RPMI8226 (cell line): Measurements from ENCODE around the gene CTNND2.

Experiments
- DNase-seq: peaks from one replicate; pipeline ENCODE4 v3.0.0-alpha.2; 2015

CTNND2 gene

DNA sequence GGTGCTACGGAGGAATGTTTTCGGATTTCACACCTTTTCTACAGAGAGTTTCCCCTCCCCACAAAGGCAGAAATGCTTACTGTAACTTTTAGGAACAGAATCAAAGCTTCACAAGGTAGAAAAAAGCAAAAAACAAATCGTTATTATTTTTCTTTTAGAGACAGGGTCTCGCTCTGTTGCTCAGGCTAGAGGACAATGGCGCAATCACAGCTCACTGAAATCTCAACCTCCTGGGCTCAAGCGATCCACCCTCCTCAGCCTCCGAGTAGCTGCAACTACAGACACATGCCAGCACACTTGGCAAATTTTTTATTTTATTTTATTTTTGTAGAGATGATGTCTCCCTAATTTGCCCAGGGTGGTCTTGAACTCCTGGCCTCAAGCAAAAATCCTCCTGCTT, 394.5 kb downstream of the CTNND2 start:
- DNase-seq, result no peak

DNA sequence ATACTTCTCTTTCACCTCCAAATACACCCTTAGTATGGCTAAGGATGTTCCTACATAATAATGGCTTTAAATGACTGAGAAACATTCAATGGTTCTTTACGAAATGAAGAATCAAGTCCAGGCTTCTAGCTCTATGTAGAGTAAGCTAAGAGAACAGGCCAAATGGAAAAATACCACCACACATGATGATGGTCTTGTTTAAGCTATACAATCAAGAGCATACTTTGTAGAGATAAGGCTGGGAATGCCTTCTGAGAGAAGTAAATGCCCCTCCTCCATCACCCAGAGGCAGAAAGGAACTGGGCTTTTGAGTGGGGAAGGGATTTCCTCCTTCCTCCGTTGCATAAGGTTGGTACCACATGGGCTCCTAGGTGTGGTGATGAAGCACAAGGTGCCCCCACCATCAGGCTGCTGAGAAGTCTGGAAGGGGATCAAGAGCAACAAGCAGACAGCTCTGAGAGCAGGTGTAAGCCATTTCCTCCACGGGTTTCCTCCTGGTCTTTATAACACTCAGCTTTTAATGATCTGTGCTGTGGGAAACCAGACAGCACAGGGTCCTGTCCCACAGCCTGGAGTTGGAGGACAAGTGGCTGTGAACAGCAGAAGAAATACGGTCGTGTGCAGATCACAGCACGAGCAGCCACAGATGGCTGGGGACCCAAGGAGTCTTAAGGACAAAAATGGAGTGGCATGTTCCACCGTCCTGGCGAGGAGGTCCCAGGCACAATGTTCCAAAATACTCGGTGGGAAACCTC, 396.9 kb downstream of the CTNND2 start:
- no peak for DNase-seq

GRCh38 chr5:11504886-11505193, 399.4 kb downstream of the CTNND2 start:
- DNase-seq, result no peak

DNA sequence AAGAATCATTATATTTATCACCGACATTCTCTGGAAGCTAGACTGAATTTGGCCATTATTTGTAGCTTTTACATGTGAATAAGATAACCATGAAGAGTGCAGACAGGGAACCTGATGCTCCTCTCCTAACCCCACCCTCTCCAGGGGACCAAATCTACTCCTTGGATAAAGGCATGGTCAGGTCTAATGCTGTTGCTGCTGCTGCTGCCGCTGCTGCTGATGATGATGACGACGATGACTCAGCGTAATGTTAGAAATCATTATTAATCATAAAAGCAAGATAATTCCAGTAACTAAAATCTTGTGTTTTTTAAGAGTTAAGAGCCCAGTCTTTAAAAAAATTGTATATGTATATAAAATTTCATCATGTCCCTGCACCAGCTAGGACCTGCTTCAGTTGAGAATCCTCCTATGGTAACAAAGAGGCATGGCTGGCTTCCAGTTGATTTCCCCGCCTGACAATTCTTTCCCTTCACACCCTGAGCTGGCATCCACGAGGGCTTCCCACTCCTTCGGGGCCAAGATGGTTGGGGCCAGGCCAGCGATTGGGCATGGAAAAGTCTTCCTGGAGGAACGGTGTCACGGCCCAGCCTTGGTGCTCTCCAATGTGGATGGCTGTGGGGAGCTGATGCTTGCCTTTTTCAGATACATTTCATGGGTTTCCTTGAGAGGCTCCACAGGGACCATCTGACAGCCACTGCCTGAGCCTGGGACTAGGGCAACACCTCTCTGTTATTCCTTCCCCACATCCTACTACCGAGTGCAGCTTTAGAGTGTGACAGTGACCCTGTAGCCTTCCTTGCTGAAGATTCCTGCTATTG, 400.0 kb downstream of the CTNND2 start:
- DNase-seq, result no peak

DNA sequence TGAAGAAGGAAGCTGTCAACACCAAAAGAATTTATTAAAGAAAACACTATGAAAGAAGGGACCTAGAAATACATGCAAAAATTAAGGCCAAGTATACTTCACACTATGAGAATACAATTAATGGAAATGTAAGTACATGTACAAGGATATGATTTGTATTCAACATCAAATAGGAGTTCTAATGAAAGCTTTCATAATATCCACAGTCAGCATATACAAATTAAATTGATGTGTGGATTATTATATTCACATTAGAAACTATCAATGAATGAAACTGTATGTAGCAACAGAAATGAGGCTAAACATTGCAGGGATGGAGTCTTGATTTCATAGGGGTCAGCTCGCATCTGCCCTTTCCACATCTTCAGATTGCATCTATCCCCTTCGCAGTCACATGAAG, 401.5 kb downstream of the CTNND2 start:
- DNase-seq, result no peak

DNA sequence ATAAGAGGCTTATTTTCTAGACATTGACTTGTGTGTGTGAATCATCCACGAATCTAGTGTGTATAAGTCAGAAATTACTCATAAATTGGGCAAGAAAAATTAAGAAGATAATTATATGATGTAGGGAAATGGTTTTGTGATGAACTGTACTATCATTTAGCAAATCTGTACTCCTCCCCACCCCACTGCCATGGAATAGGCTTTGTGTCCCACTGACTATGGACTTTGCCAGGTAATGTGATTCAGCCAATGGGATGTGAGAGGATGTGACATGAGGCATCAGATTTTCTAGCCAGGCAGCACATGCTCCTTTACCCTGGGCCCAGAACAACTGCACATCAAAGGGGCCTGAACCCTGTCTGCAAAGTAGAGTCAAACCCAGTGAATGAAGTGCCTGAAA, 406.6 kb downstream of the CTNND2 start:
- no peak for DNase-seq

DNA sequence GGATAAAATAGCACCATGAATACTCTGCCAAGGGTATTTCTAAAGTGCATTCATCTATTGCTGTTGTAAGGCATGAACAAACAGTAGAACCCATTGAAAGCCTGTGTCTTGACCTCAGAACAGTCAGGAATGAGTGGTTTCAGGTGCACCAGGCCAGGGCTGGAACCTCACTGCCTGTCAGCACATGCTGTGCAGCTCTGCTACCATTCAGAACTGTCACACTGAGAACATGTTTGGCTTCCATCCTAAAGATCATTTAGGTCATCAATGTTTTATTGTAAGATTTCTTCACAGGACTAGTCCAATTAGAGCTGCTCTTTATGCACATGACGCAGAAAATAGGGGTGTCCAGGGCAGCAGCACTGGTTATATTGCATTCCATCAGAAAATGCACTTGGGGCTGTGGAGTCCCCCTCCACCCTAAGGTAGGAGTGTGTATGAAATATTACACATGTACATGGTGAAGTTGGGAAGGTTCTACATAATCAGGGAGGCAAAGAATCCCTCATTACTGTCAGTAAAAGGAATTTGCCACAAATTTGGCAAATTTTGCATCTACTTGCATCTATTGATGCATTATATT, 408.0 kb downstream of the CTNND2 start:
- no peak for DNase-seq

DNA sequence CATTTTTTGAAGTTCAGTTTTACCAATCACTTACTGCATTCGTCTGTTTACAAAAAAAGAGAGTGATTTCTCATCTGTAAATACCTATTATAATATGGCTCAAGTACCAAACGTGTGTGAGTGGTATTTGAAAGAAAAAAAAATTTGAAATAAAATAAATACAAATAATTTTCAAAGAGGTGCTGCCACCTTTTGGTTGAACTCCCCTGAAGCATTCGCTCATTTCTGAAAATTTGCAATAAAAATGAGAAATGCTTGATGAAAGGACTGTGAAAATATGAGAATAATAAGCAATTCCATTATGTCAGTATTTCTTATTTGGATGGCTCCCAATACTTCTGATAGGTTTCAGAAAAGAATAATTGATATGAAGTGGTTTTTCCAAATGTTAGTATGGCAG, 409.9 kb downstream of the CTNND2 start:
- DNase-seq, result no peak

DNA sequence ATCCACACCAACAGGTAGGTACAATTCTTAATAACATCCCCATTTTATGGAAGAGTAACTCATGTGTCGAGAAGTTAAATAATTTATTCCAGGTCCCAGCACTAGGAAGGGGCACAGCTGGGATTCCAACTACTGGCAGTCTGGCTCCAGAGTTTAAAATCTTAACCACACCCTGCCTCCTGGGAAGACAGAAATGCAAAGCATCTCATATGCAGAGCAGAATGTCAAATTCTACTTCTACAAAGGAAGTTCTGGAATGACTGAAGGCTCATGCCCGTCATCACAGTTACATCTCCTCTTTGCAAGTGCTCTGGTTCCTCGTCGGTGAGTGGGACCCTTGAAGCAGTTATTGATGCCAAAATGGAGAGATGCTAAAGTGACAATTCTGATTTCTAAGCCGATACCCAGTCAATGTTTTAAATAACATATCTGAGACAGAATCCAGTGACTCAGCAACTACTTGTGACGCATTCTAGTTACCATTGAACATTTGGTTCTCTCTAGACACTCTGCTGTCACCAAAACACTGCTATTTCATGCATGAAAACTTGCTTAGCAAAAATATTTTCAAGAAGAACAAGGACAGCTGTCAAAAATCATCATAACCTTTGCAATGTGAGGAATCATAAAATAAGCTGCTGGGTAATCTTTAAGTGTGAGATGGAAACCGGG, 412.7 kb downstream of the CTNND2 start:
- no peak for DNase-seq

- DNase-seq, result no peak
These were observed 420.6 kb downstream of the CTNND2 start for GRCh38 chr5:11483630-11484029.

GRCh38 chr5:11482011-11482410, 422.2 kb downstream of the CTNND2 start:
- DNase-seq, result no peak

DNA sequence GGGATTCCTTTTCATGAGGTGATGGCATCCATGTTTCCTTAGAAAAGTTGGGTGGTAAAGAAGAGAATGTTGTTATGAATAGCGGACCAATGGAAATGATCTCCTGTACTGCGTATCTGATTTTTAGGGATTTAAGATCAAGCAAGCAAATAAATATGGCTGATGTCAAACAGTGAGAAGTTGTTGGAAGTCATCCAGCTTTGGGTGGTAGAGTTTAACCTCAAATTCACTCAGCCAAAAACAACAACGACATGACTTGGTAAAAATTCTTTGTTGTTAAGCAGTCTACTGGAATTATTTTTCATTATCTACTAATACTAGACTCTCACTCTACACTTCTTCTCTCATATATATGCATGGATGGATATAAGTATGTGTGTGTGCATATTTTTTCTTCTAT, 426.5 kb downstream of the CTNND2 start:
- no peak for DNase-seq

GRCh38 chr5:11476866-11477265, 427.4 kb downstream of the CTNND2 start:
- no peak for DNase-seq

DNA sequence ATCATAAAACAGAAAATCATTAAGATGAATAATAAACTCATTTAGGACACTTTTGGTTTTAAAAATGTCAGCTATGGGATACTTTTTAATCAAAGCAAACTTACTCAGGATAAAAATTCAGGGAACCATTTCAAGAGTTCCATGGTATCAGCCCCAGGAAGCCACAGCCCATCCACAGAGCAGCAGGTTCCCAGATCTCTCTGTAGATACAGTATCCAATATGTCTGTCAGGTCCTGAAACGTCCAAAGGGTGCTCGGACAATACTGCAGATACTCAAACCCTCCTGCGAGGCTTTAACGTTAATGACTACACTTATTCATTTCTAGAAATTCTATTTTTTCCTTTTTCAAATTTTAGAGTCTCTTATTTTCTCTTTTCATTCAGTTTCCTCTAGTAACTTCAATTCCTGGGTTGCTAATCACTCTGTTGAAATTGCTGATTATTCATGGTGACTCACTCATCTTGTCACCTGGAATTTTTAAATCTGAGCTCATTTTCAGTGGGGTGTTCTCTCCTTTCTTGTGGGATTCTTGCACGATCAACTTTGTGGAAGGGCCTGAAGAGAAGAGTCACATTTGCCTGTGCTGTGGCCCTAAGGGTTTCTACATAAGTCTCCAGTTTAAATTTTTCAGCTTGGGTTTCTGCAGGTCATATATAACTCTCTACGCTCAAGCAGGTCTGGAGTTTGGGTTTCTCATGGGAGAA, 435.8 kb downstream of the CTNND2 start:
- no peak for DNase-seq

GRCh38 chr5:11467588-11467987, 436.7 kb downstream of the CTNND2 start:
- no peak for DNase-seq

- DNase-seq, result no peak
These were observed 444.5 kb downstream of the CTNND2 start for GRCh38 chr5:11459716-11460115.

DNA sequence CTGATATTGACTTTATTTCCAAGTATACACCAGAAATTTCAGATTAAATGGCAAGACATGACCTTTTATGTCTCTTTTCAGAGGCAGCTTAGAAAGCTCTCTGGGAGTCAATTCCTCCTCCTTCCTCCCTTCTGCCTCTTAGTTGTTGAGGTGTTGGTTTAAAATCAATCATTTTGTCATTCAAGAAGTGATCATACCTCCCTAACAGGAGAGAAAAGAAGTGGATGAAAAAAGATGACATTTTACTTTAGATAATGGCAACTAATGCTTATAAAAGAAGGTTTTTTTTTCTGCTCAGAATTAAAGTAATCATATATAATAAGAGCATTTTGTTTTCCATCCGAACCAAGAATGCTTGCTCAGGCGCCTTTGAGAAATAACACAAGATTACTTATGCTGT, 448.7 kb downstream of the CTNND2 start:
- no peak for DNase-seq

GRCh38 chr5:11452852-11453251, 451.4 kb downstream of the CTNND2 start:
- DNase-seq, result no peak

DNA sequence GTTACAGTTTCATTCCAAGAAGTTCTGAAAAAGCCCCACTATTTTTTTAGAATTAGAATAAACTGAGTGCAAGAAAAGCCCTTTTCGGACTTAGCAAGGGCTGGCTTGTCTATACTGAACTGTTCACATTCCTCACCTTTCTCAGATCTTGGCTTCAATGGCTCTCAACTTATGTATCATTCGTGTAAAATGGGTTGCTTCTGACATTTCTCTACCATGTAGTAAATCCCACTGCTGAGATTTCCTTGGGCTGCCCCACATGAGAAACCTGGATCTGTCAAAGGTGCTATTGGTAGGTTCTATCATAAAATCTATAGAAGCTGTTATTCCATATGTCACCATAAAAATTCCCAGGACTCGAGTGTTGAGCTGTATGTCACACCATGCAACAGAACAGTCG, 454.3 kb downstream of the CTNND2 start:
- no peak for DNase-seq

DNA sequence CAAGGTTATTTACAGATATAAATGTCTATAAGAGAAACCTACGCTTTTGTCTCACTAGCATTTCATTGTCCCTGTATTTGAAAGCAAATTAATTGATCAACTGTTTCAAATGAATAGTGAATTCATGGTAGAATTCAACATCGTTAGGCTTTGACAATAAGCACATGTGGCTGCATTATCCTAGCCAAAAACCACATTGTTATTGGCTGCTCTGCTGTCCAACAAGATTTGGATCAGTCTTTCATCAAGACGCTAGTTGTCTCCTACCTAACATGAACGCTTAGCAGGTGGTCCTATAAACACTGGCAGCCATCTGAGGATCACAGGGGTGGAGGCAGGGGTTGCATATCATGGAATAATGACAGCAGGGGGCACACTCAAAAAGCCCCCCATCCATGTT, 455.0 kb downstream of the CTNND2 start:
- DNase-seq, result no peak

GRCh38 chr5:11443831-11444230, 460.4 kb downstream of the CTNND2 start:
- DNase-seq, result no peak

- no peak for DNase-seq
These were observed 472.1 kb downstream of the CTNND2 start for GRCh38 chr5:11432116-11432515.

DNA sequence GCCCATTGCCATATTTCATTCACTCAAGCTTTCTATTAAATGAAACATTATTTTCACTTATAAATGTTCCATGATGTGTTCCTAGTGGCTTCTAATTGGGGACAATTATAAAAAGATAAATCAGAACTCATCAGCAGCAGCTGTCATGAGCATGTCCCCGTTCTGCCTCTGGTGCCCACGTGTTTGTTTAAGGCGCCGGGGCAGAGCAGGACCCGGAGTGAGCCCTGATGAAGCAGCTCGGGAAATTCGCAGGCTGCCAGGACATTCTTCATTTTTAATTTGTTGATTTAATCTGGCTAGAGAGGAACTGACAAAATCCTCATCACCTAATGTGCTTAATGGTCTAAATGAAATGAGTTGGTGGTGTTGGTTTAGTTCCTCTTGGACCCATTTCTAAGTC, 475.0 kb downstream of the CTNND2 start:
- no peak for DNase-seq
